Posterior cingulate gyrus (tissue), 11 donors: Measurements from ENCODE around the gene PLA2G1B.

Source experiments
- DNase-seq, 10 donors: peaks; one replicate each; pipeline versions ENCODE4 v3.0.0 to v3.0.0-alpha.2; 2020 to 2021; ENCODE audit warnings: mixed read lengths in 3 of 10
- intact Hi-C: fragments of 100-400 bp; cut with DNase I; formaldehyde crosslinking; loops from one replicate; pipeline ENCODE4 v1.15.1; 2023

PLA2G1B gene

GRCh38 chr12:120332523-120332922 lies 4.9 kb upstream of the PLA2G1B start:
- DNase-seq: peak in 2 of 10 donors; percentile 17 to 57
- intact Hi-C loops: no loop called here

- intact Hi-C loops: no loop called here
- DNase-seq: peak in 2 of 10 donors; percentile 16 to 43
Measured at GRCh38 chr12:120332041-120332440, 4.5 kb upstream of the PLA2G1B start.

- intact Hi-C loops: no loop called here
- peak in 3 of 10 donors; percentile 14 to 23 (median 19) for DNase-seq
Measured at GRCh38 chr12:120331390-120331789, 3.8 kb upstream of the PLA2G1B start.

- intact Hi-C loops: loop anchor here (10.0 kb wide), 1 partner anchor 107 kb away; the partner anchor contains the start of gene COX6A1
- DNase-seq: no peak
Measured at GRCh38 chr12:120328228-120328627, 649 bp upstream of the PLA2G1B start.

GRCh38 chr12:120324841-120325417 lies 2.6 kb downstream of the PLA2G1B start:
- intact Hi-C loops: loop anchor here (10.0 kb wide), 1 partner anchor 110 kb away; the partner anchor contains the start of gene COX6A1
- DNase-seq: peak in 1 of 10 donors; percentile 24

GRCh38 chr12:120323772-120324171 lies 3.8 kb downstream of the PLA2G1B start:
- intact Hi-C loops: loop anchor here (10.0 kb wide), 1 partner anchor 111 kb away; the partner anchor contains the start of gene COX6A1
- peak in 1 of 10 donors; percentile 2 for DNase-seq

- DNase-seq: no peak
- intact Hi-C loops: loop anchor here (10.0 kb wide), 1 partner anchor 113 kb away; the partner anchor contains the start of gene COX6A1
Measured at GRCh38 chr12:120321382-120322202, 6.0 kb downstream of the PLA2G1B start.

- intact Hi-C loops: no loop called here
- DNase-seq: peak; percentile 99 to 100 (median 100)
Measured at GRCh38 chr12:120317224-120318105, 10.1 kb downstream of the PLA2G1B start.

GRCh38 chr12:120316798-120317223 lies 10.8 kb downstream of the PLA2G1B start:
- intact Hi-C loops: no loop called here
- DNase-seq: peak in 1 of 10 donors; percentile 30

GRCh38 chr12:120314220-120314619 lies 13.4 kb downstream of the PLA2G1B start:
- peak in 1 of 10 donors; percentile 13 for DNase-seq
- intact Hi-C loops: no loop called here

GRCh38 chr12:120301962-120302815 lies 25.4 kb downstream of the PLA2G1B start, which contains the start of gene SIRT4:
SIRT4 (plus strand) TSS chr12:120302321; CDS start chr12:120303562, 1,241 bp downstream.
- peak; percentile 74 to 97 (median 88) for DNase-seq
- intact Hi-C loops: no loop called here

GRCh38 chr12:120292661-120293531 lies 34.7 kb downstream of the PLA2G1B start, which contains the start of gene RNU4-1:
RNU4-1 (minus strand) TSS chr12:120293237.
- intact Hi-C loops: no loop called here
- peak; percentile 39 to 94 (median 60) for DNase-seq

GRCh38 chr12:120292411-120292660 lies 35.2 kb downstream of the PLA2G1B start:
- no peak for DNase-seq
- intact Hi-C loops: no loop called here

GRCh38 chr12:120290609-120291305 lies 36.8 kb downstream of the PLA2G1B start:
- intact Hi-C loops: loop anchor here (2.0 kb wide), 1 partner anchor 24 kb away; no protein-coding TSS in a partner anchor
- peak in 1 of 10 donors; percentile 67 for DNase-seq

GRCh38 chr12:120287491-120287890 lies 40.1 kb downstream of the PLA2G1B start:
- intact Hi-C loops: no loop called here
- peak in 1 of 10 donors; percentile 23 for DNase-seq

GRCh38 chr12:120286768-120287490 lies 40.6 kb downstream of the PLA2G1B start:
- intact Hi-C loops: no loop called here
- DNase-seq: no peak

GRCh38 chr12:120284381-120284780 lies 43.2 kb downstream of the PLA2G1B start:
- intact Hi-C loops: no loop called here
- no peak for DNase-seq
